Neutrophil (primary cell): Measurements from ENCODE around the gene NTRK3.

Experiments
- H3K27ac ChIP-seq: fragments of 200-600 bp; sonication (generic); 2 replicates; pipeline ENCODE4 v1.5.1; 2016; ENCODE audit warnings: mild to moderate bottlenecking, moderate library complexity
- H3K27me3 ChIP-seq: fragments of 200-600 bp; sonication (generic); 2 replicates; pipeline ENCODE4 v1.6.0; 2016; ENCODE audit warnings: mild to moderate bottlenecking
- H3K36me3 ChIP-seq: fragments of 200-600 bp; sonication (generic); 2 replicates; pipeline ENCODE4 v1.5.1; 2017
- H3K4me1 ChIP-seq, 2 experiments: fragments of 200-600 bp in 1 of 2; sonication (generic) in 1 of 2; 1 replicate in 1 of 2; 2 replicates in 1 of 2; pipeline versions ENCODE4 v1.5.1 to v1.6.1; 2013 to 2016; ENCODE audit warnings: low read depth in 1 of 2, low read length in 1 of 2, mild to moderate bottlenecking in 1 of 2, moderate library complexity in 1 of 2; ENCODE audit not compliant: control insufficient read depth in 1 of 2, insufficient read depth in 1 of 2
- H3K4me3 ChIP-seq, 2 experiments: fragments of 200-600 bp in 1 of 2; sonication (generic) in 1 of 2; 1 replicate in 1 of 2; 2 replicates in 1 of 2; pipeline ENCODE4 v1.5.1; 2013 to 2016; ENCODE audit warnings: low read depth in 1 of 2, low read length in 1 of 2, mild to moderate bottlenecking in 1 of 2, moderate library complexity in 1 of 2
- H3K9me3 ChIP-seq: fragments of 200-600 bp; sonication (generic); 2 replicates; pipeline ENCODE4 v1.5.1; 2016
- CTCF ChIP-seq: fragments of 200-600 bp; sonication (generic); IDR thresholded peaks from 2 replicates; pipeline ENCODE4 v1.5.1; 2016; ENCODE audit warnings: antibody characterized with exemption

The NTRK3 gene

GRCh38 chr15:87985451-87985850 is 271.1 kb downstream of the NTRK3 start:
- Histone ChIP-seq H3K27ac (no peak overlapping the region), H3K4me3 (no peak overlapping the region), H3K9me3 (no peaks in the 10 kb centered on the region), H3K4me1 (no peaks in the 10 kb centered on the region), H3K27me3 (peaks cover 10% of the 10 kb centered on the region), H3K36me3 (no peaks in the 10 kb centered on the region)
- no peak for TF ChIP-seq CTCF

- no peak for TF ChIP-seq CTCF
- H3K9me3 ChIP-seq = no peaks in the 10 kb centered on the region
Measured at GRCh38 chr15:87981969-87982368, 274.6 kb downstream of the NTRK3 start.

GRCh38 chr15:87977907-87978306 is 278.6 kb downstream of the NTRK3 start:
- TF ChIP-seq CTCF = no peak
- H3K4me3 ChIP-seq = no peak overlapping the region
- no peaks in the 10 kb centered on the region for H3K36me3 ChIP-seq
- no peak overlapping the region for H3K27ac ChIP-seq
- no peaks in the 10 kb centered on the region for H3K4me1 ChIP-seq
- no peaks in the 10 kb centered on the region for H3K9me3 ChIP-seq
- H3K27me3 ChIP-seq = no peaks in the 10 kb centered on the region

More at GRCh38 chr15:87981969-87982368, 274.6 kb downstream of the NTRK3 start:
- peaks cover 10% of the 10 kb centered on the region for H3K27me3 ChIP-seq
- H3K36me3 ChIP-seq = no peaks in the 10 kb centered on the region
- H3K4me1 ChIP-seq = no peaks in the 10 kb centered on the region
- H3K27ac ChIP-seq = no peak overlapping the region
- H3K4me3 ChIP-seq = no peak overlapping the region

- no peak for TF ChIP-seq CTCF
Measured at GRCh38 chr15:87976552-87976951, 280.0 kb downstream of the NTRK3 start.

GRCh38 chr15:87973501-87974215 is 282.9 kb downstream of the NTRK3 start:
- no peaks in the 10 kb centered on the region for H3K4me1 ChIP-seq
- no peaks in the 10 kb centered on the region for H3K27me3 ChIP-seq
- H3K4me3 ChIP-seq = no peak overlapping the region
- no peak overlapping the region for H3K27ac ChIP-seq
- no peak for TF ChIP-seq CTCF
- no peaks in the 10 kb centered on the region for H3K36me3 ChIP-seq
- H3K9me3 ChIP-seq = no peaks in the 10 kb centered on the region

More at GRCh38 chr15:87976552-87976951, 280.0 kb downstream of the NTRK3 start:
- no peak overlapping the region for H3K4me3 ChIP-seq
- no peaks in the 10 kb centered on the region for H3K9me3 ChIP-seq
- no peaks in the 10 kb centered on the region for H3K36me3 ChIP-seq
- H3K27ac ChIP-seq = no peak overlapping the region
- no peaks in the 10 kb centered on the region for H3K4me1 ChIP-seq
- no peaks in the 10 kb centered on the region for H3K27me3 ChIP-seq
